Stimulated activated CD8-positive, alpha-beta memory T cell treated with anti-CD3 and anti-CD28 coated beads, Interleukin-2, amount 100 ng/mL, for 48 hours (primary cell): ENCODE results near the gene CASKIN2.
"Not testable (repeated sequence)": the region's sequence is repeated elsewhere in the genome, so short reads cannot be mapped to it uniquely, and the experiment has no call there.

Experiments
- DNase-seq, 2 donors: peaks; one replicate each; pipeline ENCODE4 v3.0.0-alpha.2; 2020; ENCODE audit warnings: low read depth in 2 of 2

CASKIN2 gene

DNA sequence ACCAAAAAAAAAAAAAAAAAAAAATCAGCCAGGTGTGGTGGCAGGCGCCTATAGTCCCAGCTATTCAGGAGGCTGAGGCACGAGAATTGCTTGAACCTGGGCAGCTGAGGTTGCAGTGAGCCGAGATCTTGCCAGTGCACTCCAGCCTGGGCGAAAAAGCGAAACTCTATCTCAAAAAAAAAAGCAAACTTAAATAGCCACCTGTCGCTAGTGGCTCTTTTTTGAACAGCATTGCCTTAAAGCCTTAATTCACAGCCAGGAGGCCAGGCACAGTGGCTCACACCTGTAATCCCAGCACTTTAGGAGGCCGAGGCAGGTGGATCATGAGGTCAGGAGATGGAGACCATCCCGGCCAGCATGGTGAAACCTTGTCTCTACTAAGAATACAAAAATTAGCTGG, 5.1 kb upstream of the CASKIN2 start:
- not testable (repeated sequence) for DNase-seq

DNA sequence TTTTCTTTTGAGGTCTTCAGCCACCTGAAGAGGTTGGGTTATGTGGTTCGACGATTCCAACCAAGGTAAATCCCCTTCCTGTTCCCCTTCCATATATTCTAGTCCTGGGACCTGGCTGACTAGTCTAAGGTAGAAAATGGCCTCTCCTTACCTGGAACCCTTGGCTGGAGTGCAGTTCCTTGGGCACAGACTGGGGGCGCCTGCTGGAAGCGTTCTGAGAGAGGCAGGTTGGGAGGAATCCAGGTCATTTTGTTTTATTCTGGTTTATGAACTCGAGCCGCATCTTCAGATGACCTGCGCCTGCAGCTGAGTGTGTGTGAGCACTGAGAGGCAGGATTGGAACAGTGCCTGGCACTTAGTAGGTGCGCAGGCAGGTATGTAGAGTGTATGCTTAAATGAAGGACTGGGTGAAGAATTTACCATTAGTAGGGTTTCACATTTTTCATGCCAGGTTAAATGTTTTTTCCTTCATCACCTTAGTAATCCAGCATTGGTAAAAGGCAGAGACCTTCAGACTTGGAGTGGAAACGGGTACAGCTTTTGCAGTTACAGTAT, 3.7 kb upstream of the CASKIN2 start:
- no peak for DNase-seq

- DNase-seq = no peak
These were observed 2.9 kb upstream of the CASKIN2 start for GRCh38 chr17:75518201-75518600.

GRCh38 chr17:75517297-75517865, 2.0 kb upstream of the CASKIN2 start:
- DNase-seq = peak in 1 of 2 donors; percentile 23

DNA sequence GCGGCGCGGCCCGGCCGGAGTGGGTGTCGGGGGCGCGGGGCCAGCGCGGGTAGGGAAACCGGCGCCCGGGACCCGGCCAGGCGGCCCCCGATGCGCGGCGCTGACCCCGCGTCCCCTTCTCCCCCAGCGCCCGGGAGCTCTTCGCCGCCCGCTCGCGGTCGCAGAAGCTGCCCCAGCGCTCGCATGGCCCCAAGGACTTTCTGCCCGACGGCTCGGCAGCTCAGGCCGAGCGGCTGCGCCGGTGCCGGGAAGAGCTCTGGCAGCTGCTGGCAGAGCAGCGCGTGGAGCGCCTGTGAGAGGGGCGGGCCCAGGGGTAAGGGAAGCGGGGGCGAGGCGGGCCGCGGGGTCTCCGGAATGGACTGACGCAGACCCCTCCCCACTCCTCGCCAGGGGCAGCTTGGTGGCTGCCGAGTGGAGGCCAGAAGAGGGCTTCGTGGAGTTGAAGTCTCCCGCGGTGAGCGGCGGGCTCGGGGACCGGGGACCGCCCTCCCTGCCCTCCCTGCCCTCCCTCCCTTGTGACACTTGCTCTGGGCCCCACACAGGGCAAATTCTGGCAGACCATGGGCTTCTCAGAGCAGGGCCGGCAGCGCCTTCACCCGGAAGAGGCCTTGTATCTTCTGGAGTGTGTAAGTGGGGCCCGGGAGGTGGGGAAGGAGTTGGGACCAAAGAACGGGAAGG, 1.4 kb upstream of the CASKIN2 start:
- peak in 1 of 2 donors; percentile 17 for DNase-seq

DNA sequence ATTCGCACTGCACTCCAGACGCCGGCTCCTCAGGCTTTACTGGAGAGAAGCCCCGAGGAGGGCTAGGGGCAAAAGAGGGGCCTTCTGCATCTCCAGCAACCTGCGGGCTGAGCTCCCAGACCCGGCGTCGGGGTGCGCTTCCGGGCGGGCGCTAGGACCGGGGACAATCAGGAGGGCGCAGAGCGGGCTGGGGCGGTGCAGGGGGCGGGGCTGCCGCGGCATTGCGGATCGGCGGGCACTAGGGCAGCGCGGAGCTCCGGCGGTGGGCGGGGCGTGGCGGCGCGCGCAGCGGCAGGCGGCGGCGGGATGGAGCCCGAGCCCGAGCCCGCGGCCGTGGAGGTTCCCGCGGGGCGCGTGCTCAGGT, 900 bp upstream of the CASKIN2 start, which contains the start of gene TSEN54:
Gene TSEN54, plus strand, starts transcription at position 274 of the 364 bp plus-strand sequence. Its CDS starts 33 bp downstream, at position 307.
- peak; percentile 96 to 97 for DNase-seq

- DNase-seq = no peak
These were observed 330 bp downstream of the CASKIN2 start for GRCh38 chr17:75514919-75515495.

DNA sequence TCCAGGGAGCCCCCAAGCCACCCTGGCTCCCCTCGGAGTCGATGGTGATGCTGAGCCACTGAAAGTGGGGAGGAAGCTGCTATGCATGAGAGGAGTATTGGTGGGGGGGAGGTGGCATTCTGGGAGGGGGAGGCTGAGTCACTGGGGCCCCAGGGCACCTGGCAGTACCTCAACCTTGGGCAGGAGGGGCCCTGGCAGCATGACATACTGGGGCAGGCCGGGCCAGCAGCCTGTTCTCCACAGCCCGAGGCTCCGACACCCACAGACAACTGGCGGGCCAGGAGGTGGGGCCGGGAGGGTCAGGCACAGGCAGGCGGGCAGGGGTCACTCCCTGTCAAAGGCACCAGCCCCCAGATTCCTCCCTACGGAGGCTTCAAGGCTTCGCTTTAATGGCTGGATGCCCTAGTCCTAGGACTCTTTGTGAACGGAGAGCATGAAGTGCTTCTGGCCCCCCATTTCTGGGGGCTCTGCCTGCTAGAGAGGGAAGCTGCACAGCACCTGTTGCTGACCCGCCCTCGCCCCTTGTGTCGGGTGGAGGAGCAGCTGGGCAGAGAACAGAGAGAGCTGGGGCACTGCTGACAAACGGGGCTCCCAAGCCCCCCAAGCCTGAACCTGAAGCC, 928 bp downstream of the CASKIN2 start:
- DNase-seq = no peak

DNA sequence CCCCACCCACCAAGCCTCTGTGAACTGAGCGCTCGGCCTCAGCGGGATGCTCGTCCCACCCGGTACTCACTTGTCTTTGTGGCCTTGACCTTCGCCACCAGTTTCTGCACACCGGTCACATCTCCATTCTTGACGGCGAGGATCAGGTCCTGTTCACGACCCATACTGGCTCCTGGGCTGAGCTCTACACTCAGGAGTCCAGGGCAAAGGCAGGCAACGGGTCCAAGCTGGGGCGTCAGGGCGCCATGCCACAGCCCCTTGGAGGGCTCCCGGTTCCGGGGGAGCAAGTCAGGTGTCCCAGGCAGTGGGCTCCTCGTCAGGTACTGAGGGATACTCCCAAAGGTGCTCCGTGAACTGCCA, 1.7 kb downstream of the CASKIN2 start:
- DNase-seq = no peak

DNA sequence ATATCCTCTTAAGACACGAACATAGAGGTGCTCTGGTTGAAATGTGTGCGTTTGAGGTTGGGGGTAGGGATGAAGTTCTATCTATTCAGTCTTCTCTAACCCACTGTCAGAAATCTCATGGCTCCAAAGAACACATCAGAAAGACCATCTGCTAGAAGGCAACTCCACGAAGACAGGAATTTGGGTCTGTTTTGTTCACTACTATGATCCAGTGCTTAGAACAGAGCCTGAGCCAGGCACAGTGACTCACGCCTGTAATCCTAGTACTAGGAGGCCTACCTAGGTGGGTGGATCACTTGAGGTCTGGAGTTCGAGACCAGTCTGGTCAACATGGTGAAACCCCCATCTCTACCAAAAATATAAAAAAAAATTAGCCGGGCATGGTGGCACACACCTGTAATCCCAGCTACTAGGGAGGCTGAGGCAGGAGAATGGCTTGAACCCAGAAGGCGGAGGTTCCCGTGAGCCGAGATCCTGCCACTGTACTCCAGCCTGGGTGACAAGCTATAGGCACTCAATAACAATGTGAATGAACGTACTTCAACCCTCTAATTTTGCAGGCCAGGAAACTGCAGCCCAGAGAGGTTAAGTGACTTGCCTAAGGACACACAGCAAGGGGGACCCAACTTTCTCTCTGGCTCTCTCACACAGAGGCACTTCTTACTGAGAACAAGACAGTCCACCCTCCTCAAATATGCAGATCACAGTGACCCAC, 2.3 kb downstream of the CASKIN2 start:
- no peak for DNase-seq

GRCh38 chr17:75511610-75512575, 3.4 kb downstream of the CASKIN2 start:
- no peak for DNase-seq

DNA sequence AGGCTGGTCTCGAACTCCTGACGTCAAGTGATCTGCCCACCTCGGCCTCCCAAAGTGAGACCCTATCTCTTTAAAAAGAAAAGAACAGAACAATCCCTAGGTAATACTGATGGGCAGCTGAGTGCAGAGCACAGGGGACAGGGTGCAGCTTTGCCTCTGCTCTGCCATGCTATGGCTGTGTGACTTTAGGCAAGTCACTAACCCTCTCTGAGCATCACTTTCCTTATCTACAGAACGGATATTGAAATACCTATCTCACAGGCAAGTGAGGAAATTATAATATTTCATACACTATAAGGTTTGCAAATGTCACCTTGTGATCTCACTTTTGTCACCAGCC, 4.1 kb downstream of the CASKIN2 start:
- no peak for DNase-seq

- DNase-seq = no peak
These were observed 5.6 kb downstream of the CASKIN2 start for GRCh38 chr17:75509528-75510258.

- no peak for DNase-seq
These were observed 6.4 kb downstream of the CASKIN2 start for GRCh38 chr17:75508931-75509361.

GRCh38 chr17:75507733-75508719, 7.3 kb downstream of the CASKIN2 start:
- no peak for DNase-seq

DNA sequence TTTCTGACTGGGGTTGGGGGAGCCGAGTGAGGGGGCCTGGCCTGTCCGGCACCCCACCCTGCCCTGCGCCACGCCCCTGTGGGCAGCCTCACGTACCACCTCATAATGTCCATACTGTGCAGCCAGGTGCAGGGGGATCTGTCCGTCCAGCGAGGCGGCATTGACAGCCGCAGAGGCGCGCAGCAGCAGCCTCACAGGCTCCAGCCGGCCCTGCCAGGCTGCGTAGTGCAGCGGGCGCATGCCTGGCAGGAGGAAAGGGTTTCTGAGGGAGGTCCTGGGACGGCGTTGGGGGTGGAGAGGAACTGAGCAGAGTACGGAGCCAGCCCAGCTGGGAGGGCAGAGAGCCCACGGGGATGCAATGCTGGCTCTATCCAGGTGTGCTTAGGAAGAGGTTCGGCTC, 8.4 kb downstream of the CASKIN2 start:
- DNase-seq = no peak

DNA sequence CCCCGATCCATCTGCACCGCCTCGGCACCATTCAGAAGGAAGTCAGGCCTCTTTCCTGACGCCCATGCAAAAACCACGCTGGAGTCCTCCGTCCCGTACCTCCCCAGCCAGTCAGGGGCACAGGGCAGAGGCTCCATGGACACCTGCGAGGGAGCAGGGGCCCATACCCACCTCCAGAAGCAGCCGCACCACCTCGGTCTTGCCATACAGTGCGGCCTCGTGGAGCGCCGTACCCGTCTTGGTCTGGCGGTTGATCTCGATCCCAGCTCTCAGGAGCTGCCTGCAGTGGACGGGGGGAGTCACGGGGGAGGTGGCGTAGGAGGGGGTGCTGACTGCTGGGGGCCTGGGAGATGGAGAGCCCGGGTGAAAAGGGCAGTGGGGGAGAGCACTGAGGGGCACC, 9.2 kb downstream of the CASKIN2 start:
- DNase-seq = no peak

DNA sequence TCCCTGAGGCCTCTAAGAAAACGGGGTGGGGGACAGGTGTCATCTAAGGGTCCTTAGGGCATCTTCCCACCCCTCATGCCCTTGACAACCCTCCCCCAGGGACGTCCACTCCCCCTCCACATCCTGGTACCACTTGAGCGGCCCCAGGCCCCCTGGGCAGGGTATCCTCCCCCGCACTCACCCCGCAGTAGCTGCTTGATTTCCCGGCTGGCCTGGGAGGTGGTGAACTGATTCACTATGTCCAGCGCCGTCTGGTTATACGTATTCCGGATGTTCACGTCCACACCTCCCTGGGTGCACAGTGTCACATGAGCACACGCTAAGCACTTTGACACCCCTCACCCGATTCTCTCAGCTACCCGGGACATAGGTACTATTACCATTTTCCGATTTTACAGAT, 9.7 kb downstream of the CASKIN2 start:
- no peak for DNase-seq

GRCh38 chr17:75505152-75505409, 10.3 kb downstream of the CASKIN2 start:
- DNase-seq = no peak
